NCI-H146 treated with DMSO at 0.1 percent for 48 hours (cell line): ENCODE data around the gene TBC1D10B.
A peak's percentile ranks its signal among the peaks of the same experiment; 100 is the strongest.
"Not testable (repeated sequence)": the region's sequence is repeated elsewhere in the genome, so short reads cannot be mapped to it uniquely, and the experiment has no call there.

ENCODE experiments used
- DNase-seq: peaks from one replicate; lab custom pipeline; 2025; ENCODE audit not compliant: unreplicated experiment; lab: John Stamatoyannopoulos, UW

Gene TBC1D10B

DNA sequence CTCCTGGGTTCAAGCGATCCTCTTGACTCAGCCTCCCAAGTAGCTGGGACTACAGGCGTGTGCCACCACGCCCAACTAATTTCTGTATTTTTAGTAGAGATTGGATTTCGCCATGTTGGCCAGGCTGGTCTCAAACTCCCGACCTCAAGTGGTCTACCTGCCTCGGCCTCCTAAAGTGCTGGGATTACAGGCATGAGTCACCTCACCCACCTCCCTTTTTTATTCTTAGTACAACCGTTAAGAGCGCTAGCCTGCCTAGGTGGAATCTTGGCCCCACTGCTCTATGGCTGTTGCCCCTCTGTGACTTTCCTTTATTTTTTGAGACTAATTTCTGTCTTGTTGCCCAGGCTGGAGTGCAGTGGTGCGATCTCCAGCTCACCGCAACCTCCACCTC lies 32.3 kb downstream of the TBC1D10B start:
- not testable (repeated sequence) for DNase-seq

GRCh38 chr16:30335598-30336474 lies 34.5 kb downstream of the TBC1D10B start:
- DNase-seq: no peak

DNA sequence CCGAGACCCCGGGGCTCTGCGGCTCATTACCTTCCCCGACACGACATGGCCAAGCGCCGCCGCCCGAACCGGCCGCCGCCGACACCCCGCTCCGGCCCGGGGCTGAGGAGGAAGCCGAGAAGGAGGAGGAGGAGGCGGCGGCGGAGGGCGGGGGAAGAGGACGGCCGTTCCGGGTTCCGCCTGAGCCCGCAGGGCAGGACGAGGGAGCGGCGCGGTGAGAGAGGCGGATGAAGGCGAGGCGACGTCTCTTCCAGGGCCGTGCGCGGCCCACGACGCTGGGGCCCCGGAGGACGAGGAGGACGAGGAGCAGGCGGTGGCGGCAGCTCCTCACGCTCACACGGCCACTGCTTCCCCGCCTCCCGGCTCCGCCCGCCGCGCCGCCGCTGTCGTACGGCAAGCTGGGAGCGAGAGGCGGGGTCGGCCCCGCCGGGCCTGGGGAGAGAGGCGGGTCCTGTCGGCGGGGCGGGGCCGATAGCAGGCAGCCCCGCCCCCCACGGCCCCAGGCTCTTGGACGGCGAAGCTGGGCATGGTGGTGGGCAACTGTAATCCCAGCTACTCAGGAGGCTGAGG lies 35.2 kb downstream of the TBC1D10B start:
- peak; percentile 65 for DNase-seq

DNA sequence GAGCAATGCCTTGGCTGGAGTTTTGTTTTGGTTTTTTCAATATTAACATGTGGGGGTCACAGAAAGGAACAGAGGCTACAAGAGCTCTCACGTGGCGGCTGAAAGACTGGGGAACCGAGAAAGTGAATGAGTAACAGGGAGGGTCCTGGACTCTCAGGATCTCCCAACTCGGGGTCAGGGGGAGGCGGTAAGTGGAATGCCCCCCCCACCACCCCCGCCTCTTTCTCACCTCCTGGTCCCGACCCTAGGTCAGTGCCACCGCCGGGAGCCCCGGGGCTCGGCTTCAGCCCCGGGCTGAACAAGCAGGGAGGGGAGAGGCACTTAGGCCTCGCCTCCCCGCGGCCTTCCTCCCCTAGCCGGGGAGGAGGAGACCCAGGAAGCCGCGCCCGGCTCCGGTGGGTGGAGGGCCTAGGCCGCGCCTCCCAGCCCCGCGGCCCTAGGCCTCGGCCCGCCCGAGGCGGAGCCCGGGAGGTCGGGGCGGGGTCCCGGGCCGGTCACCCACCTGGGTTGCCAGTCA lies 35.8 kb downstream of the TBC1D10B start:
- DNase-seq: peak; percentile 38

GRCh38 chr16:30324220-30324619 lies 46.1 kb downstream of the TBC1D10B start:
- not testable (repeated sequence) for DNase-seq

DNA sequence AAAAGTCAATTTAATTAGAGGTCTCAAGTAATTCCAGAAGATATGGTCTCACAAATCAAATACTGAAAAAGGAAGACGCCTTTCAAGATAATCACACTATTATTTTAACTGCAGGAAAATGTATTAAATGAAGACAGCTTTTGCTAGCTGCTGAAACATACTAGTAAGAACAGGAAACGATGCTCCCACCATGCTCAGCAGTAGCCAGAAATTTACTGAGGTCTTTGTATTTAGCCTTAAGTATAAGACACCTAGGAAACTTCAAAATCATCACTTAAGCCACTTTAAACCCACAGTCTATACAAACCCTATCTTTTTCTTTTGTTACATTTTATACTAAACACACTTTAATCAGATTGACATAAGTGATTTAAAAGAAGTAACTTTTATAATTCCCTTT lies 51.6 kb downstream of the TBC1D10B start:
- not testable (repeated sequence) for DNase-seq

- not testable (repeated sequence) for DNase-seq
These were observed 59.4 kb downstream of the TBC1D10B start for GRCh38 chr16:30310937-30311336.

- DNase-seq: not testable (repeated sequence)
These were observed 61.0 kb downstream of the TBC1D10B start for GRCh38 chr16:30309255-30309654.
